Activated CD4-positive, CD25-positive, alpha-beta regulatory T cell treated with anti-CD3 and anti-CD28 coated beads, Interleukin-2, amount 50 U/mL, for 16 hours (primary cell): Measurements from ENCODE around the gene CRYZ.

ENCODE experiments used
- DNase-seq: peaks from one replicate; pipeline ENCODE4 v3.0.0-alpha.2; 2020; ENCODE audit warnings: low read depth, low spot score

CRYZ gene

GRCh38 chr1:74731399-74732052 is 1.3 kb downstream of the CRYZ start:
- DNase-seq = no peak

- DNase-seq = no peak
Observed at GRCh38 chr1:74729741-74730478, 2.9 kb downstream of the CRYZ start.

- no peak for DNase-seq
Observed at GRCh38 chr1:74728736-74729135, 4.1 kb downstream of the CRYZ start.

- no peak for DNase-seq
Observed at GRCh38 chr1:74726063-74726462, 6.8 kb downstream of the CRYZ start.

GRCh38 chr1:74717626-74718025 is 15.2 kb downstream of the CRYZ start:
- no peak for DNase-seq

- no peak for DNase-seq
Observed at GRCh38 chr1:74716822-74717221, 16.0 kb downstream of the CRYZ start.

- DNase-seq = no peak
Observed at GRCh38 chr1:74715806-74716205, 17.0 kb downstream of the CRYZ start.

- no peak for DNase-seq
Observed at GRCh38 chr1:74715236-74715502, 17.7 kb downstream of the CRYZ start.

GRCh38 chr1:74714429-74715235 is 18.2 kb downstream of the CRYZ start:
- no peak for DNase-seq

GRCh38 chr1:74713849-74714248 is 19.0 kb downstream of the CRYZ start:
- DNase-seq = no peak

- no peak for DNase-seq
Observed at GRCh38 chr1:74712881-74713280, 20.0 kb downstream of the CRYZ start.

- no peak for DNase-seq
Observed at GRCh38 chr1:74703386-74704182, 29.3 kb downstream of the CRYZ start.

- no peak for DNase-seq
Observed at GRCh38 chr1:74699331-74699730, 33.5 kb downstream of the CRYZ start.

GRCh38 chr1:74697832-74698231 is 35.0 kb downstream of the CRYZ start:
- DNase-seq = no peak

GRCh38 chr1:74693473-74693872 is 39.4 kb downstream of the CRYZ start:
- DNase-seq = no peak

- no peak for DNase-seq
Observed at GRCh38 chr1:74690909-74691308, 41.9 kb downstream of the CRYZ start.

- DNase-seq = no peak
Observed at GRCh38 chr1:74690364-74690696, 42.5 kb downstream of the CRYZ start.

- no peak for DNase-seq
Observed at GRCh38 chr1:74689621-74690363, 43.1 kb downstream of the CRYZ start.

GRCh38 chr1:74686928-74687327 is 45.9 kb downstream of the CRYZ start:
- no peak for DNase-seq

GRCh38 chr1:74684301-74684700 is 48.5 kb downstream of the CRYZ start:
- no peak for DNase-seq

GRCh38 chr1:74683656-74684055 is 49.2 kb downstream of the CRYZ start:
- DNase-seq = no peak
